GM12801 (cell line): Measurements from ENCODE around the gene MAP3K5.

ENCODE experiments used
- TF ChIP-seq, protein P1 (sequence below): IDR thresholded peaks from one replicate; pipeline ENCODE4 v1.5.1; 2011; ENCODE audit warnings: control low read depth; ENCODE audit not compliant: insufficient read length; ENCODE audit errors: extremely low read depth

MAP3K5 gene

DNA sequence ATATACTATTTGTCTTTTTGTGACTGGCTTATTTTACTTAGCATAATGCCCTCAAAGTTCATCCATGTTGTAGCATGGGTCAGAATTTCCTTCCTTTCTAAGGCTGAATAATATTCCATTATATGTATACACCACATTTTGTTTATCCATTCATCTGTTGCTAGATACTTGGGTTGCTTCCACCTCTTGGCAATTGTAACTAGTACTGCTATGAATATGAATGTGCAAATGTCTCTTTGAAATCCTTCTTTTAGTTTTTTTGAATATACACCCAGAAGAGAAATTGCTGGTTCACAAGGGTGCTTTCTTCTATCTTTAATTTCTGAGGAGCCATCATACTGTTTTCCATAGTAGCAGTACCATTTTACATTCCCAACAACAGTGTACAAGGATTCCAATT, 220.8 kb downstream of the MAP3K5 start:
- TF ChIP-seq, protein P1, sequence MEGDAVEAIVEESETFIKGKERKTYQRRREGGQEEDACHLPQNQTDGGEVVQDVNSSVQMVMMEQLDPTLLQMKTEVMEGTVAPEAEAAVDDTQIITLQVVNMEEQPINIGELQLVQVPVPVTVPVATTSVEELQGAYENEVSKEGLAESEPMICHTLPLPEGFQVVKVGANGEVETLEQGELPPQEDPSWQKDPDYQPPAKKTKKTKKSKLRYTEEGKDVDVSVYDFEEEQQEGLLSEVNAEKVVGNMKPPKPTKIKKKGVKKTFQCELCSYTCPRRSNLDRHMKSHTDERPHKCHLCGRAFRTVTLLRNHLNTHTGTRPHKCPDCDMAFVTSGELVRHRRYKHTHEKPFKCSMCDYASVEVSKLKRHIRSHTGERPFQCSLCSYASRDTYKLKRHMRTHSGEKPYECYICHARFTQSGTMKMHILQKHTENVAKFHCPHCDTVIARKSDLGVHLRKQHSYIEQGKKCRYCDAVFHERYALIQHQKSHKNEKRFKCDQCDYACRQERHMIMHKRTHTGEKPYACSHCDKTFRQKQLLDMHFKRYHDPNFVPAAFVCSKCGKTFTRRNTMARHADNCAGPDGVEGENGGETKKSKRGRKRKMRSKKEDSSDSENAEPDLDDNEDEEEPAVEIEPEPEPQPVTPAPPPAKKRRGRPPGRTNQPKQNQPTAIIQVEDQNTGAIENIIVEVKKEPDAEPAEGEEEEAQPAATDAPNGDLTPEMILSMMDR: no peak

DNA sequence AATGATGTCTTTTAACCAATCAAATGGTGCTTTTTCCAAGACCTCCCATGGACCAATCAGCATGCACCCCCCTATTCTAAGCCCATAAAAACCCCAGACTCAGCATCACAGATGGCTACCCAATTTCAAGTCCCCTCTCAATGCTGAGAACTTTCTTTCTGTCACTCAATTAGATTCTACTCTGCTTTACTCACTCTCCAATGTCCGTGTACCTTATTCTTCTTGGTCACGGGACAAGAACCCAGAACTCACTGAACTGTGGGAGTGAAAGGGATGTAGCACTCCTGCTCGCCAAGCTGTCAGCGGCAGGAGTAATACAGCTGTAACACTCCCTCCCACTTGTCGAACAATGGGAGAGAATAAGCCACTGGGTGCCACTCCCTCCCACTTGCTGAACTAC, 221.2 kb downstream of the MAP3K5 start:
- TF ChIP-seq, protein P1: no peak

DNA sequence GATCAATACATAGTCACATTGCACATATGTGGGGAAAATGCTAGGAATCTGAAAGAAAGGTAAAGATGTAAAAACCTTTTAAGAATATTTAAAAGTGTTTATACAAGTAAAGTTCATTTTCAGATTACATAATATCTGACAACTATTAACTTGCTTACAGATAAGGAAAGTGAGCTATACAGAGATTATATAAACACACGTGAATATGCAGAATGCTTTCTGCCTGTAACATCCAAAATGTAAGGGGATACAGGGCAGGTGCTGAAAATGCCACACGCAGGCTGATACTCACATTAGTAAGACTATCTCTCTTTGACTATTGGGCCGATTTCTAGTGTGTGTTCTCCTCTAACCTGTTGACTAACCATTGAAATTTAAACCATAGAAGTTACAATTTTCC, 224.1 kb downstream of the MAP3K5 start:
- TF ChIP-seq, protein P1: no peak

DNA sequence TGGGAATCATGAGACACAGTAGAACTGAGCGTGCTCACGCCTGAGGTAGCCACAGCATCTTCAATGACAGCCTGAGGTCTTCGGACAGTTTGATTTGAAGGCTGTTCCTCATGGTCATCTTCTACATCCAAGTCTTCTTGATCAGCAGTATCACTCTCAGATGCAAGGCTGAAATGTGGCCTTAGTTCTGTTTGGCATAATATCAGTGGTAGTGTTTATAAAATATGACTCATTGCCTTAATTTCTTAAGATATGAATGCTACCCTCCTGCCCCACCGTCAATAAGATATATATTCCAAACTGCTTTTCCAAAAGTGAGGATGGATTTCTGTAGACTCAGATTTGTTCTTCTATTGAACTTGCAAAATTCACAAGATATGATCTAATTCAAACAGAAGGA, 224.6 kb downstream of the MAP3K5 start:
- TF ChIP-seq, protein P1: no peak

DNA sequence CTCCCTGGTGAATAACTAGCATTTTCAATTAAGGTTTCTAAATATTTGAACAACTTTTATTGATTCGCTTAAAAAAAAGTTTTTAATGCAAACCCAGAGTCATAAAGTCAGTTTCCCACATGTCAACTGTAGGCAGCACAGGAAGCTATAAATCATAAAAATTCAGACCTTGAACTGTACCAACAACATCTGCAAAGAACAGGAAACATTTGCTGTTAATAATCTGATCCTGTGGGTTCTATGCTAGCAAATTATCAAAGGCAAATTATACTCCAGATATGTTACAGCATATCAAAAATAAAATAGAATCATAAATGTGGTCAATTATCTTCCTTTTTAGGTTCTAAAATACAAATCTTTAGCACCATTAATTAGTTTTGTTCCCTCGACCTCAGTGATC, 225.4 kb downstream of the MAP3K5 start:
- TF ChIP-seq, protein P1: no peak

DNA sequence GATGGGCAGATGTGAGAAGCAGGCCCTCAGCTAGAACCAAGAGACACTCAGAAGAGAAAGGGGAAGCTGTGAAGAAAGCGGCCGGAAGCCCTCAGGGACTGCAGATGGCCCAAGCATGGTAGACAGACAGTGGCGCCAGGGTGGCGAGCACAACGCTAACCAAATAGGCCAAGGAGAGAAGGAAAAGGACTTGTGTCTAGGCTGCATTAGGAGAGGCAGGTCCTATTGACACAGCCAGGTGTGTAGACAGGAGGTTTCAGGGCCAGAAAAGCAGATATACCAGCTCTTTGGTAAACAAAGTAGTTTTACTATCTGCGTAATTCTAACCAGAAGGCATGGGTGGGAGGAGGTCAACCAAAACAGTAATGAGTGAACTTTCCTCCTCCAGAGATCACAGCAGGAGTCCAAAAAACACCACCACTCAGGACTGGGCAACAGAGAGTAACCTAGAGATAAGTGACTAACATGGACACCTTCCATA, 226.2 kb downstream of the MAP3K5 start:
- TF ChIP-seq, protein P1: no peak

DNA sequence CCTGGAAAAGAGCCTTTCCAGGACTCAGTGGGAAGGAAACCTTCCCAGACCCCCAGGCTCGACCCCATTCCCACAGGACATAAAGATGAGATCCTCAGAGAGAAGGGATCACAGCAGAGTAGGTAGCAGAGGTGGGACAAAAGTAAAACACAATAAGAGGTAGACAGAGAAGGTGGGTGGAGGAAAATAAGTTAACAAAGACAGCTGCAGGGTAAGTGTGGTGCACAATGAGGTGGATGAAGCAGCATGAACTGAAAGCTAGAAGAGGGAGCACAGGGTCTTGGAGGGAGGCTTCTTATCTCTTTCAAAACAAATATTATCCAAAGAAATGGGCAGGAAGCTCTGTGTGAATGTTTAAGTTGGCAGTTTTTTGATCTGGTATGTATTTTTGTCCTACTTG, 228.1 kb downstream of the MAP3K5 start:
- TF ChIP-seq, protein P1: no peak
